ENCODE results near the gene ZSCAN21. TPM values are rescaled to one million over a fixed set of nuclear protein-coding genes. Genes with fewer than 3 reads are reported as not detected.
A peak's percentile ranks its signal among the peaks of the same experiment; 100 is the strongest.

Gene ZSCAN21
- total and polyA plus RNA-seq, 10 of the 15 experiments (the other 5 are each of a cell fraction or from before 2014, with no cell fraction given), result 1.9 to 9.6 (median 7.1) TPM

GRCh38 chr7:100088621-100089457 lies 39.3 kb downstream of the ZSCAN21 start, which contains the start of gene COPS6 (continued):
- no peak for TF ChIP-seq CUX1 (IDR thresholded peaks at IDR 0.05; ENCODE audit: insufficient replicate concordance, low read depth, low read length)
- no peak for TF ChIP-seq ZNF384 (IDR thresholded peaks at IDR 0.05; ENCODE audit: borderline replicate concordance, low read depth, low read length)
- no peak for TF ChIP-seq SIN3A (IDR thresholded peaks at IDR 0.05; ENCODE audit: low read depth, low read length)
- TF ChIP-seq ESRRA (IDR thresholded peaks at IDR 0.05; ENCODE audit: low read length), result no peak
- peak; percentile 56; the same call in 1 of the 2 replicates for TF ChIP-seq PML (IDR thresholded peaks at IDR 0.05; ENCODE audit: low read length)
- no peak for TF ChIP-seq KDM1A (IDR thresholded peaks at IDR 0.05; ENCODE audit: borderline replicate concordance)
- no peak for TF ChIP-seq CEBPB (IDR thresholded peaks at IDR 0.05; ENCODE audit: borderline replicate concordance in 1 of 2, low read depth in 2 of 2, low read length in 2 of 2)
- TF ChIP-seq FOXK2 (IDR thresholded peaks at IDR 0.05), result no peak
- TF ChIP-seq HDAC2 (IDR thresholded peaks at IDR 0.05), result 0 out of 2 replicates have a peak, but pooled peaks have one; percentile 49
- TF ChIP-seq HDGF (IDR thresholded peaks at IDR 0.05), result no peak
- TF ChIP-seq, protein P1, sequence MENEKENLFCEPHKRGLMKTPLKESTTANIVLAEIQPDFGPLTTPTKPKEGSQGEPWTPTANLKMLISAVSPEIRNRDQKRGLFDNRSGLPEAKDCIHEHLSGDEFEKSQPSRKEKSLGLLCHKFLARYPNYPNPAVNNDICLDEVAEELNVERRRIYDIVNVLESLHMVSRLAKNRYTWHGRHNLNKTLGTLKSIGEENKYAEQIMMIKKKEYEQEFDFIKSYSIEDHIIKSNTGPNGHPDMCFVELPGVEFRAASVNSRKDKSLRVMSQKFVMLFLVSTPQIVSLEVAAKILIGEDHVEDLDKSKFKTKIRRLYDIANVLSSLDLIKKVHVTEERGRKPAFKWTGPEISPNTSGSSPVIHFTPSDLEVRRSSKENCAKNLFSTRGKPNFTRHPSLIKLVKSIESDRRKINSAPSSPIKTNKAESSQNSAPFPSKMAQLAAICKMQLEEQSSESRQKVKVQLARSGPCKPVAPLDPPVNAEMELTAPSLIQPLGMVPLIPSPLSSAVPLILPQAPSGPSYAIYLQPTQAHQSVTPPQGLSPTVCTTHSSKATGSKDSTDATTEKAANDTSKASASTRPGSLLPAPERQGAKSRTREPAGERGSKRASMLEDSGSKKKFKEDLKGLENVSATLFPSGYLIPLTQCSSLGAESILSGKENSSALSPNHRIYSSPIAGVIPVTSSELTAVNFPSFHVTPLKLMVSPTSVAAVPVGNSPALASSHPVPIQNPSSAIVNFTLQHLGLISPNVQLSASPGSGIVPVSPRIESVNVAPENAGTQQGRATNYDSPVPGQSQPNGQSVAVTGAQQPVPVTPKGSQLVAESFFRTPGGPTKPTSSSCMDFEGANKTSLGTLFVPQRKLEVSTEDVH (IDR thresholded peaks at IDR 0.05; ENCODE audit: low read depth, partially characterized antibody), result no peak
- no peak for TF ChIP-seq SUPT20H (IDR thresholded peaks at IDR 0.05; ENCODE audit: borderline replicate concordance, control insufficient read depth, low read depth, low read length)
- TF ChIP-seq SMARCA5 (IDR thresholded peaks at IDR 0.05), result peak; percentile 72; the same call in 1 of the 2 replicates
- no peak for TF ChIP-seq ZNF274 (IDR thresholded peaks at IDR 0.05; ENCODE audit: insufficient read depth, insufficient read length)
- no peak for TF ChIP-seq NR2C2 (IDR thresholded peaks at IDR 0.05; ENCODE audit: borderline replicate concordance, control insufficient read depth, insufficient read length, low read depth)
- TF ChIP-seq IRF4 (IDR thresholded peaks at IDR 0.05; ENCODE audit: low read depth, low read length), result no peak
- TF ChIP-seq, protein P2, sequence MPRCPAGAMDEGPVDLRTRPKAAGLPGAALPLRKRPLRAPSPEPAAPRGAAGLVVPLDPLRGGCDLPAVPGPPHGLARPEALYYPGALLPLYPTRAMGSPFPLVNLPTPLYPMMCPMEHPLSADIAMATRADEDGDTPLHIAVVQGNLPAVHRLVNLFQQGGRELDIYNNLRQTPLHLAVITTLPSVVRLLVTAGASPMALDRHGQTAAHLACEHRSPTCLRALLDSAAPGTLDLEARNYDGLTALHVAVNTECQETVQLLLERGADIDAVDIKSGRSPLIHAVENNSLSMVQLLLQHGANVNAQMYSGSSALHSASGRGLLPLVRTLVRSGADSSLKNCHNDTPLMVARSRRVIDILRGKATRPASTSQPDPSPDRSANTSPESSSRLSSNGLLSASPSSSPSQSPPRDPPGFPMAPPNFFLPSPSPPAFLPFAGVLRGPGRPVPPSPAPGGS (IDR thresholded peaks at IDR 0.05; ENCODE audit: borderline replicate concordance, insufficient read depth, low read depth, low read length, poor library complexity, severe bottlenecking), result peak; percentile 24
- peak; percentile 55 for TF ChIP-seq CREB1 (IDR thresholded peaks at IDR 0.05; ENCODE audit: low read depth)
- no peak for TF ChIP-seq ZNF622 (IDR thresholded peaks at IDR 0.05)
- TF ChIP-seq RUNX3 (IDR thresholded peaks at IDR 0.05; ENCODE audit: low read length), result peak; percentile 9; the same call in 1 of the 2 replicates

Data from GM12878 (cell line).